Fibroblast of the conjunctiva (primary cell): Measurements from ENCODE around the gene SLC8A3.

Source experiments
- DNase-seq: peaks from one replicate; pipeline ENCODE4 v3.0.0-alpha.2; 2010; ENCODE audit warnings: low read depth

SLC8A3 gene

GRCh38 chr14:70177081-70177800 is 11.5 kb downstream of the SLC8A3 start:
- DNase-seq, result no peak

GRCh38 chr14:70173569-70173968 is 15.2 kb downstream of the SLC8A3 start:
- no peak for DNase-seq

- no peak for DNase-seq
Observed at GRCh38 chr14:70171726-70172125, 17.0 kb downstream of the SLC8A3 start.

DNA sequence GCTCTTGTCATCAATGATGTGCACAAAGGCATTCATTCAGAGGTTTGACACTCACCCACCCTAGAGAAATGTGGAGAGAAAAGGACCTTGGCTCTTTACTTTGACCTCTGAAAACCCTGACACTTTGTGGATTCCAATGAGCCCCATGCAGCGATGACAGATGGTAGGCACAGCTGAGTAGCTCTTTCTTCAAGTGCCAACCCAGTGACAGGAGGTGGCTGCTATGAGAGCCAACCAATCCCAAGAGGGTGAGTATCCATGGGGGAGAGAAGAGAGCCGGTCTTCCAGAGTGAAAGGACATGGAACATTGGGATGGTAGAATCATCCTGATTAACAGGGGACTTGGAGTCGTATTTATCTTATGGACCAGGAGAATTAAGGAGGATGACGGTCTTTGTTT is 17.8 kb downstream of the SLC8A3 start:
- DNase-seq, result no peak

- no peak for DNase-seq
Observed at GRCh38 chr14:70168406-70168805, 20.3 kb downstream of the SLC8A3 start.

DNA sequence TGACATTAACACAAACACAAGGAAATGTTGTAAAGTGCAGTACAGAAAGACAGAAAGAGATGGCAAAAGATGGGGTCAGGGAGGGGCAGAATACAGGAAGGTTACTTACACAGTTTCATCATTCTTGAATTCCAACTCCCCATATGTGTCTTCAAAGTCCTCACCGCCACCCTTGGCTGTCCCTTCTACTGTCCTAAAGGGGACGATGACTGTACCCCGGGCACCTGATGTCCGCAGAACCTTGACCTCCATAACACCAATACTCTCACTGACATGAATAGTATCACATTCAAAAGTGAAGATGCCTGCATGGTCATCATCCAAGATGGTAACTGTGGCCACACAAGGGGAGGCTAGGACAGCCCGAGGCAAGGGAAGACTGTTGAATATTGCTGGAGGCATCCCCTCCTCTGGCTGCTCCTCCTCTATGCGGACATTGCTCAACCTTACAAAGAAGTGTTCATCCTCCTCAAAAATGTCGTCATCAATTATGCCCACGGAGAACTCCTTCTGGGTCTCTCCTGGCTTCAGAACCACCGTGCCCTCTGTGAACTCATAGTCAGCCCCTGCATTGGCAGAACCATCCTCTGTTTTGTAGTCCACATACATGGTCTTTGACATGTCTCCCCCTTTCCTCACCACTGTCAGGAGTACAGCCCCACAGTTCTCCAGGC is 22.1 kb downstream of the SLC8A3 start:
- DNase-seq, result no peak

DNA sequence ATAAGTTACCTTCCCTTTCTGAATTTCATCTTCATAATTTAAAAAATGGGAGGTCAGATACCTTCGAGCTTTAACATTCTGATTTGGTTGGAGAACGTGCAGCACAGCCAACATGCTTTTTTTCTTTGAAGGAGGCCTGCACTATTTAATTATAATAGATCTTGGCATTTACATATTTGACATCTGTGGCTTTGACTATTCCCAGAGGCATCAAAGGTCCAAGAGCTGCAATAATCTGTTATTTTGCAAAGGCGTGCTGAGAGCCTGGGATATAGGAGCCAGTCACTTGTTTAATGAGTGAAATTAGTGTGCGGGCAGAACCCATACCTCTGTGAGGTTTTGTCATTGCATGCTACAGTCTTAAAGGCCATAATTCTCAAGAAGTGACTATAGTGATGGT is 26.4 kb downstream of the SLC8A3 start:
- DNase-seq, result no peak

DNA sequence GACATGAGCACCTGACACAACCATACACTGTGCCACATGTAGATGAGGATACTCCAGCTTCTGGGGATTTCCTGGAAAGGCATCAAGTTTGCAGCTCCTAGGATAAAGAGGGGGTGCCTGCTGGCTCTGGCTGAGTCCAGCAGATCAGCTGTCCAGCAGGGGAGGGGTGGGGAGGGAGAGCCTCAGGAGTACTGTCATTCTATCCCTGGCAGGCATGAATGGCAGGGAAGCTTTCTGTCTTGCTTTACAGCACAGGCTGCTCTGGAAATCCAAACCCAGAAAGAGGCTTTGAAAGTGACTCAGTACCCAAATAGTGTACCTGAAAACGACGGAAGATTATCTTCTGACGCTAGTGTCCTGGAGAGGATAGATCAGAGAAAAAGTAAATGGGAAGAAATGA is 32.2 kb downstream of the SLC8A3 start:
- DNase-seq, result no peak

GRCh38 chr14:70152704-70153103 is 36.0 kb downstream of the SLC8A3 start:
- no peak for DNase-seq

- no peak for DNase-seq
Observed at GRCh38 chr14:70152081-70152480, 36.7 kb downstream of the SLC8A3 start.

GRCh38 chr14:70149596-70150165 is 39.1 kb downstream of the SLC8A3 start:
- DNase-seq, result no peak

DNA sequence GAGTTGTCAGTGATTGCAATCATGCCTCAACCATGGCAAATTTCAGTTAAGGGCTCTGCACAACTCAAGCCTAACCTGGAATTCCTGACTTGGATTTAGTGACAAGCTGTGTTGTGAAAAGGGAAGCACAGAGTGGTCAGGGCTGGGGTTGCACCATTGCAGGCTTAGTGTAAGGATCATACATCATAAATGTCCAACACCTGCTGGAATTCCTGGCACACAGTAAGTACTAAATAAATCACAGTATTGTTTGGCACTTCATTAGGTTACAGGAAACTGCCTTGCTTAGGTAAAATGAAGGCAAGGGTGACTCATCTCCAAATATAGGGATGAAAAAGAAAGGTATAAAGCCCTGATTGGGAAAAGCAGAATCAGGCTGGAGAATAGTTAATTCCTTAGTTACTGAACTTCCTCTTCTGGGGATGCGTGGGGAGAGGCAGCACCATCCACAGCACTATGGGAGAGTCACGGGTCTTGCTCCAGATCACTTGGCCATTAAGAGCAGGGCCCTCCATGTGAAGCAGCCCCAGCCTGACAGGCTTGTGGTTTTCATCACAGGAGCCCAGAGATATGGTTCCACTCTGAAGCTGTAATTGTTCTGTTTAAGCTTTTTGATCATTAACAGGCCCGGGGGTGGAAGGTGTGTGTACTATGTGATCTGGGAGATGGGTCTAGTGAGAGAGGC is 39.7 kb downstream of the SLC8A3 start:
- DNase-seq, result no peak

DNA sequence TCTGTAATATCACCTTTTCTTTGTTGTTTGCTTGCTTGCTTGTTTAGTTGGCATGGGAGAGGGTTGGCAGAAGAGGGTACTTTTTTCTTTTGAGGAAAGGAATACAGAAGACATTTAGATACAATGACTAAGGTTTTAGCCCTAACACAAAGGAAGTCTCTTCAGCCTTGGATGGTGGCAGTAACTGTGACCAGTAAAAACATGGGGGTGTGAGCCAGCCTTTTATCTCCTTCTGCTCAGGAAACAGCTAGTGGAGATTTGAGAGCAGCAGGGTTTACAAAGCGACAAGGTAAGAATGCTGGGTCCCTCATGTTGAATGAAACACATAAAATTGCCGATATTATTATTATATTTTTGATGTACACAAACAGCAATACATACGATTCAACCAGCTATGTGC is 40.4 kb downstream of the SLC8A3 start:
- DNase-seq, result no peak

DNA sequence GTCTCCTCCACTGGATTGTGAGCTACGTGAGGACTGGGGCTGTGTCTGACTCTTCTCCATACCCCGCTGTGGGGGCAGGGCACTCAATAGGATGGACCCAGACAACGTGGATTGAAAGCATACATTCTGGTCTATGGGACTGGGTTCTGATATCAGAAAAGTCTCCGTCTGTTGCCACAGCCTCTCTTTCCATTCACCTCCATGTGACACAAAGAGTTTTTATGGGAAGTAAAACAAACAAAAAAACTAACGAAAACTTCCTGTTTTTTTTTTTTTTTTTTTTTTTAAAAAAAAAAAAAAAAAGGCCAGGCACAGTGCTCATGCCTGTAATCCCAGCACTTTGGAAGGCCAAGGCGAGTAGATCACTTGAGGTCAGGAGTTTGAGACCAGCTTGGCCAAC is 44.7 kb downstream of the SLC8A3 start:
- DNase-seq, result no peak

- no peak for DNase-seq
Observed at GRCh38 chr14:70143306-70143705, 45.4 kb downstream of the SLC8A3 start.

GRCh38 chr14:70140614-70141013 is 48.1 kb downstream of the SLC8A3 start:
- no peak for DNase-seq

DNA sequence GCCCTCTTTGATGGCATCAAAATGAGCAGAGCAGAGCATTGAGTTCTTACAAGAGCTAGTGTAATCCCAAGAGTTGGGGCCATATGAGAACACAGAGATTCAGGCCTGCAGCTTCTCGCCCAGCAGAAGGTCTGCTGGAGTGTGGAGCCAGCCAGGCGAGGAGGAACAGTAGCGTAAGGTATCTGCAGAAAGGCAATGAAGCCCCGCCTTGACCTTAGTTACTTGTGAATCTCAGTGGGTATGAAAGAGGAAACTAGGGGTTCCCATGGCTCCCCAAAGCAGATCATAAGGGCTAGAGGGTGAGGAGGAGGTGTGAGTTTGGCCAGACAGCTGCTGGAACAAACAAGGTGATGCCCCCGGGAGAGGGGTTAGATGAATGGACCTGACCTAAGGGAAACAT is 49.4 kb downstream of the SLC8A3 start:
- DNase-seq, result no peak

DNA sequence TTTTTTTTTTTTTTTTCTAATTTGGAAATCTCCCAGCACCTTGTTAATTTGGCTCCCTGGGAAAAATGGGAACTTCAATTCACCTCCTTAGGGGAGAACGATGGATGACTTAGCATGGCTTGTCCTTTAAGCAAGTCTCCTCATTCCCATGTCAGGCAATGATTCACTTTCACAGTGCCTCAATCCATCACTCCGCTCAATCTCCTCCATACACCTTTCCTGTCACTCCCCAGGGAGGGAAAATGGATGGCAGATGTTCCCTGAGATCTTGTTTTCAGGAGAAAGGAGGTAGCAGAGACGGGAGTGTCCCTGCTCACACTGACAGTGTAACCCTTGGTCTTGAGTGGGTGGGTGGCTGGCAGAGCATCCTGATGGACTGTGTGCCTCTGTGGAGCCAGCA is 51.0 kb downstream of the SLC8A3 start:
- no peak for DNase-seq

- DNase-seq, result no peak
Observed at GRCh38 chr14:70133461-70133860, 55.3 kb downstream of the SLC8A3 start.

DNA sequence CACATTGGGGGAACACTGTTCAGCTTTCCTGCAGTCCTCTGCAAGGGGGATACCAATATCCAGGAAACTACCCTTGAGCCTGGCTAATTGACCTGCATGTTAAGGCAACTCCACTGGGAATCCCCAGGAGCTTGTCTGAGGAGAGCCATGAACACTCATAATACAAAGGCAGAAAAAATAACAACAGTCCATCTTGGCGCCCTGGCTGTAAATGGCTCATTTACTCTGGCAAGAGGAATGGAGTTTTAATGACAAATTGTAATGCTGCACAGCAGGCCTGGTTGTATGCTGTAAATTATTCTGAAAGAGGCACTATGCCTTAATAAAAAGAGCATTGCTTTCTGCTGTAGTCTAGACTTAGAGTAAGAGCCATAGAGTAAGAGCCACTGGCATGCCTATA is 58.3 kb downstream of the SLC8A3 start:
- no peak for DNase-seq

GRCh38 chr14:70127186-70127585 is 61.6 kb downstream of the SLC8A3 start:
- no peak for DNase-seq

- DNase-seq, result no peak
Observed at GRCh38 chr14:70123796-70124195, 65.0 kb downstream of the SLC8A3 start.

DNA sequence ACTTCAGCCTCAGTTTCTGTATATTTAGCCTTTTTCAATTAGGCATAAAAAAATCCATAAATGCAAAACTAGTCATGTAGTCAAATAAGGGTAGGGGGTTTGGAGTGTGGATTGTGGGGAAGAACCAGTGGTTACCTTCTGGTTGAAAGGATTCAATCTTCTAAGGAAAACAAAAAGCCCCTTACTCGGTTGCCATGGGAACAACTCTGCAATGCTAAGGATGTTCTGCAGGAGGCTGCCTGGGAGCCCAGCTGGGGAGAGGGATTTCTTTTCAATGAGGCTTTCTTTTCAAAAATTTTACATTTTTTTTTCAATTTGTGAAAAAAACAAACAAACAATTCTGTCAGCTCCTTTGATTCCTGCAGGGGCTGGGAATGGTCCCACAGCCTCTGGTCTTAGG is 67.2 kb downstream of the SLC8A3 start:
- DNase-seq, result no peak
